NCI-H187 (cell line): Measurements from ENCODE around the gene ZNF414.
A peak's percentile ranks its signal among the peaks of the same experiment; 100 is the strongest.
"Not testable (repeated sequence)": the region's sequence is repeated elsewhere in the genome, so short reads cannot be mapped to it uniquely, and the experiment has no call there.

ENCODE experiments used
- DNase-seq, 2 experiments: peaks; one replicate each; lab custom pipeline; 2025; lab: John Stamatoyannopoulos, UW

The ZNF414 gene

GRCh38 chr19:8517551-8518442 lies 3.8 kb upstream of the ZNF414 start:
- DNase-seq = no peak

DNA sequence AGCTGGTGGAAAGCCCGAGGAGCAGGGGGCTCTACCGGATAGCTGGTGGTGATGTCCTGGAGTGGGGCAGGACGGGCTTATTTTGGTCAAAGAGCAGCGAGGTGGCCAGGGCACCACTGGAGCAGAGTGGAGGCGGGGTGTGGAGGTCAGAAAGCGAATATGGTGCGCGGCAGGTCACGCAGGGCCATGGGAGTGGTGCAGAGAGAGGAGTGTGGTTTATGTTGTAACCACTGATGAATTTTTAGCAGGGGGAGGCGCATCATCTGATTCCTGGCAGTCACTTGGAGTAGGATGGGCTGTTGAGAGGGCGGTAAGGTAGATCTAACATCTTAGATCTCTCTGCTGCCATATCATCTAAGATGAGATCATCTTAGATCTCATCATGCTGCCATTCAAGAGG lies 1.4 kb upstream of the ZNF414 start:
- no peak for DNase-seq

DNA sequence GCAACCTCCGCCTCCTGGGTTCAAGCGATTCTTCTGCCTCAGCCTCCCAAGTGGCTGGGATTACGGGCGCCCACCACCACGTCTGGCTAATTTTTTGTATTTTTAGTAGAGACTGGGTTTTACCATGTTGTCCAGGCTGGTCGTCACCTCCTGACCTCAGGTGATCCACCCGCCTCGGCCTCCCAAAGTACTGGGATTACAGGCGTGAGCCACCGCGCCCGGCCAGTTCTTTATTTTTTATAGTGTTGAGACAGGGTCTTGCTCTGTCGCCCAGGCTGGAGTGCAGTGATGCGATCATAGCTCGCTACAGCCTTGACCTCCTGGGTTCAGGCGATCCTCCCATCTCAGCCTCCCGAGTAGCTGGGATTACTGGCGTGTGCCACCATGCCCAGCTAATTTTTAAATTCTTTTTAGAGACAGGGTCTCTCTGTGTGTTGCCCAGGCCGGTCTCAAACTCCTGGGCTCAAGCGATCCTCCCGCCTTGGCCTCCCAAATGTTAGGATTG lies 590 bp upstream of the ZNF414 start:
- DNase-seq = not testable (repeated sequence)

- no peak for DNase-seq
Observed at GRCh38 chr19:8513036-8513686, 806 bp downstream of the ZNF414 start.

- DNase-seq = no peak
Observed at GRCh38 chr19:8512115-8512967, 1.6 kb downstream of the ZNF414 start.

DNA sequence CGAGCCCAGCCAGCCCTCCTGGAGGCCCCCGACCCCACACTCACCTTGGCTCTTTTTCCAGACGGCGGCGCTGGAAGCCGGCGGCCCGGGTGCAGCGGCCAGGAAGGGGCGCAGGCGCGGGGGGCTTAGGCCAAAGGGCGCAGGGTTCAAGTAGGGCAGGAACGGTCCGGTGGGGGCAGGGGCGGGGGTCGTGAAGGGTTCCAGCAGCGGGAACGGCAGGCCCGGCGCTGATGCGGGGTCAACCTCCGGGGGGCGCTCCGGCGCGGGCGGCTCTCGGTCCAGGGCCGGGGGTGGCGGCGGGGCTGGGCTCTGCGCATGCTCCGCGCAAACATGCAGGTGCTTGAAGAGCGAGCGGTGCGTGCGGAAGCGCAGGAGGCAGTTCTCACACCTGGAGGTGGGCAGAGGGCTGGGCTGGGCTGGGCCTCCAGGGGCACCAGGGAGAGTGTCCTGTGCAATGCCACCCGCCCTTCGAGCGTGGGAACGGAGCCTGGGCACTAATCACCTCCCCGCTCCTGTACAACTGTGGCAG lies 2.3 kb downstream of the ZNF414 start:
- no peak for DNase-seq

- no peak for DNase-seq
Observed at GRCh38 chr19:8510589-8511115, 3.3 kb downstream of the ZNF414 start.

GRCh38 chr19:8506402-8506957 lies 7.5 kb downstream of the ZNF414 start:
- no peak for DNase-seq

DNA sequence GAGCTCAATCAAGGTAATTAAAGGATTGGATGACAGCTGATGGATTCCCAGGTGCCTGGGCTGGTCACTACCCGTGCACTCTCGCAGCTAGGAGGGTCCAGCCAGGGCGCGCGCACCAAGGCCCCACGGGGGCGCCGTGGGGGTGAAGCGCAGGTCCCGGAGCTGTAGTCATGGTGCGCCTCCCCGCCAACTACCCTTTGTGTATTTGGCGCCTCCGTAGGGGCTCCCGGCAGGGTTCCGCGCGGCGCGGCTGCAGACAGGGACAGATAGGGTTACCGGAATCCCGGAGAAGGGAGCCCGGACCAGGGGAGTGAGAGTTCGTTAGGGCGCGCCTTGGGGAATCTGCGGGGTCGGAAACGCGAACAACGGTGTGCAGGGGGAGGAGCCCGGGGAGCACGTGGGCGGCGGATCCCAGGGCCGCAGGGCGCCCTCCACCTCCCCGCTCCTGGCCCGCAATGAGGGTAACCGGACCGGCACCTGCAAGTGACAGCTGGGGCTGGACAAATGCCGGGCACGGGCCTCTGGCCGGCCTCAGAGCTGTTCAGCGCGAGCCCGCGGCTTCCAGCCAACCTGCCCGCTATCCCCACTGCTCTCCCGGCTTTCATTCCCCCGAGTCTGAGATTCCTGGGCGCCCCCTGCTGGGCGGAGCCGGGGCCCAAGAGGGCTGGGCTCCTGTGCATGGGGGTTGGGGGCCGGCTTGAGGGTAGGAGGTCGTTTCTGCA lies 8.1 kb downstream of the ZNF414 start:
- peak; percentile 7 to 35 for DNase-seq

DNA sequence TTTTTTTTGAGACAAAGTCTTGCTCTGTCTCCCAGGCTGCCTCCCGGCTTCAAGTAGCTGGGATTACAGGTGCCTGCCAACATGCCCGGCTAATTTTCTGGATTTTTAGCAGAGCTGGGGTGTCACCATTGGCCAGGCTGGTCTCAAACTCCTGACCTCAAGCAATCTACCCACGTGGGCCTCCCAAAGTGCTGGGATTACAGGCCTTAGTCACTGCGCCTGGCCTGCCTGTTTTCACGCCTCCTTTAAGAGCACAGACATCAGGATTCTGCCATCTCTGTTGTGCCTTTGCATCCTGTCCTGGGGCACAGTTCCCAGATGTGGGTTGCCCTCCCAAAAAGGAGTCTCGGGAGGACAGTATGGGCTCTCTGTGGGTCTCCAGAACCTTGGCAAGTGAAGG lies 9.0 kb downstream of the ZNF414 start:
- no peak for DNase-seq

DNA sequence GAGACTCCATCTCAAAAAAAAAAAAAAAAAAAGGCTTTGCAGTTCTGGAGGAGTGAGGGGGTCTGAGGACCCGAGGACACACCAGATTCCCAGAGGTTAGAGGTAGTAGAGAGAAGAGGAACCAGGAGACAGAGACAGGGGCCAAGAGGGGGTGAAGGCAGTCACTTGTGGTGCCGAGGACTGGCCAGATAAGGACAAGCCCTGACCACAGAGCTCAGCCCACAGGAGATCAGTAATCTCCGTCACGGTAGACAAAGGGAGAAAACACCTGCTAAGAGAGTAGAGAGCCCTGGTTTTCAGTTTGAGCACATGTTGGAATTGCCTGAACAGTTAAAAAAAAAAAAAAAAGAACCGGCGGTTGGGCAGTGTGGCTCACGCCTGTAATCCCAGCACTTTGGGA lies 9.8 kb downstream of the ZNF414 start:
- no peak for DNase-seq

- DNase-seq = no peak
Observed at GRCh38 chr19:8503510-8503909, 10.5 kb downstream of the ZNF414 start.

DNA sequence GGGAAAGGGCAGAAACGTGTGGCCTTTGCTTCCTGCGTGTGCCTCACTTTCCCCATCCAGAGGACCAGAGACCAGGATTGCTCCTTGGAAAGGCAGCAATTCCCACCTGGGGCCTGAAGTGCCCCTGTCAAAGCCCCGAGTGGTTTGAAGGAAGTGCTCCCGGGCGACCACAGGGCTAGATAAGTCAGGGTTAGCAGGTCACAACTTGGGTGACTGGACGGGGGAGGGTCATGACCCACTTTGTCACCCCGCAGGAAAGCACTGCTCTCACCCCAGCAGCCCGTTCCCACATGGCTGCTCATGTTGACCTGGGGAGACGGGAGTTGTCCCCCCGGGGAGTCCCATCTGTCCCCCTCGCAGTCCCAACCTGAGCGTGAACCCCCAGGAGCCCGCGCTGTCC lies 12.0 kb downstream of the ZNF414 start:
- DNase-seq = no peak

DNA sequence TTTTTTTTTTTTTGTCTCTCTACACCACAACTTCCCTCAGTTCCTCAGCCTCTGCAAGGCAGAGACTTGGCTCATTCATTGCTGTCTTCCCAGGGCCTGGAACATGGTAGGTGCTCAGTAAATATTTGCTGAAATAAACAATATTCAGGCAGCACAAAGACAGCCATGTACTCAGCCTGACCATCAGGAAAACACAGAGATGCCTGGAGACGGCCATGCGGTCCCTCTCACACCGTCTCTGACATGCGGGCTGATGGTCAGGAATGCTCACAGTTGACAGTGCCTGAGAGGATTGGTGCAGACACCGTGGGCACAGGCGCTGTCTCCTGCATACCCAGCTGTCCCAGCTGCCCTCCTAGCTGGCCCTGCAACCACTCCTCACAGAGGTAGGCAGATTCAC lies 12.5 kb downstream of the ZNF414 start:
- no peak for DNase-seq

GRCh38 chr19:8500158-8500557 lies 13.8 kb downstream of the ZNF414 start:
- DNase-seq = no peak

GRCh38 chr19:8499048-8499833 lies 14.7 kb downstream of the ZNF414 start:
- DNase-seq = no peak

- DNase-seq = no peak
Observed at GRCh38 chr19:8498295-8498694, 15.7 kb downstream of the ZNF414 start.

DNA sequence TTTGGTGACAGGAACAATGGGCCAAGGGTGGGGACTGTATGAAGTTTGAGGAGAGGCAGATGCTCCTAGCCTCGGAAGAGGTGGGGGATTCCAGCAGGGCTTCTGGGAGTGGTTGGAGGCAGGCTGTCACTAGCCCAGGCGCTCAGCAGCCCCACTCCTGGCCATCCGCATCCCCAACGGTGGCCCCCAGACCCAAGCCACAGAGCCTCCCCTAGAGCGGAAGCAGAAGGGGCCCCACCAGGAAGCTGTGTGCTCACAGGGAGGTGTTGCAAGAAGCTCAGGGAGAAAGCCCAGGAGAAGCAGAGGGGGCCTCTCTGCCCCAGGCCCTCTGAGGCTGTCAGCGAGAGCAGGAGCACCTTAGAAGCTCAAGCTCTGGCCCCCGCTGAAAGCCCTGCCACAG lies 19.8 kb downstream of the ZNF414 start:
- no peak for DNase-seq

GRCh38 chr19:8491574-8491973 lies 22.4 kb downstream of the ZNF414 start:
- no peak for DNase-seq

- no peak for DNase-seq
Observed at GRCh38 chr19:8490873-8491272, 23.1 kb downstream of the ZNF414 start.
